Neural progenitor cell (in vitro differentiated cells): ENCODE results near the gene DOK5. TPM values are rescaled to one million over a fixed set of nuclear protein-coding genes. Genes with fewer than 3 reads are reported as not detected.

Experiments used
- DNase-seq: peaks from one replicate; pipeline ENCODE4 v3.0.0-alpha.2; 2016; ENCODE audit warnings: low spot score
- H2AFZ ChIP-seq: fragments of 200-600 bp; sonication (generic); replicated peaks from 2 replicates; pipeline ENCODE4 v1.6.1; 2016; ENCODE audit warnings: antibody characterized with exemption
- H3F3A ChIP-seq: fragments of 200-600 bp; sonication (generic); 2 replicates; pipeline ENCODE4 v1.6.1; 2016; ENCODE audit warnings: antibody characterized with exemption, low read depth
- H3K27ac ChIP-seq: fragments of 200-600 bp; sonication (generic); 2 replicates; pipeline ENCODE4 v1.5.1; 2016; ENCODE audit warnings: mild to moderate bottlenecking
- H3K27me3 ChIP-seq: fragments of 200-600 bp; sonication (generic); 2 replicates; pipeline ENCODE4 v1.6.1; 2016; ENCODE audit warnings: mild to moderate bottlenecking, moderate library complexity
- H3K36me3 ChIP-seq: fragments of 200-600 bp; sonication (generic); 2 replicates; pipeline ENCODE4 v1.5.1; 2016
- H3K4me1 ChIP-seq: fragments of 200-600 bp; sonication (generic); 2 replicates; pipeline ENCODE4 v1.6.1; 2016; ENCODE audit warnings: mixed run types
- H3K4me2 ChIP-seq: fragments of 200-600 bp; sonication (generic); 2 replicates; pipeline ENCODE4 v1.6.1; 2016
- H3K4me3 ChIP-seq: fragments of 200-600 bp; sonication (generic); 2 replicates; pipeline ENCODE4 v1.5.1; 2016
- H3K79me2 ChIP-seq: fragments of 200-600 bp; sonication (generic); 2 replicates; pipeline ENCODE4 v1.6.1; 2016; ENCODE audit warnings: low read depth
- H3K9ac ChIP-seq: fragments of 200-600 bp; sonication (generic); 2 replicates; pipeline ENCODE4 v1.6.1; 2016
- H3K9me3 ChIP-seq: fragments of 200-600 bp; sonication (generic); 2 replicates; pipeline ENCODE4 v1.5.1; 2016; ENCODE audit warnings: low read depth
- H4K20me1 ChIP-seq: fragments of 200-600 bp; sonication (generic); 2 replicates; pipeline ENCODE4 v1.6.1; 2016; ENCODE audit warnings: low read depth
- H3K27ac Mint-ChIP-seq: 3 replicates; pipeline ENCODE4 v1.8.0; 2021; ENCODE audit warnings: mixed read lengths
- H3K27me3 Mint-ChIP-seq: 2 replicates; pipeline ENCODE4 v1.8.0; 2022; ENCODE audit warnings: low read depth, mild to moderate bottlenecking, inconsistent platforms, moderate library complexity, mixed read lengths; ENCODE audit not compliant: insufficient read depth
- H3K36me3 Mint-ChIP-seq: 3 replicates; pipeline ENCODE4 v1.8.0; 2021; ENCODE audit warnings: mixed read lengths
- H3K4me1 Mint-ChIP-seq: 3 replicates; pipeline ENCODE4 v1.8.0; 2021; ENCODE audit warnings: mixed read lengths
- H3K4me3 Mint-ChIP-seq: 3 replicates; pipeline ENCODE4 v1.8.0; 2021; ENCODE audit warnings: mild to moderate bottlenecking, moderate library complexity, mixed read lengths
- H3K9me3 Mint-ChIP-seq: 3 replicates; pipeline ENCODE4 v1.8.0; 2020; ENCODE audit warnings: mixed read lengths
- CTCF ChIP-seq: fragments of 200-600 bp; sonication (generic); IDR thresholded peaks from 2 replicates; pipeline ENCODE4 v1.5.1; 2017; ENCODE audit warnings: antibody characterized with exemption, mild to moderate bottlenecking
- EZH2 ChIP-seq: fragments of 200-600 bp; sonication (generic); IDR thresholded peaks from 2 replicates; pipeline ENCODE4 v1.6.1; 2017; ENCODE audit warnings: antibody characterized with exemption, mild to moderate bottlenecking, moderate library complexity
- EZH2phosphoT487 ChIP-seq: fragments of 200-600 bp; sonication (generic); IDR thresholded peaks from 2 replicates; pipeline ENCODE4 v1.6.1; 2017; ENCODE audit warnings: antibody characterized with exemption
- total RNA-seq: library from RNA; depleted of rRNA; stranded (reverse); fragments of >200 nt; gene quantifications from 2 replicates; pipeline ENCODE4 v1.2.3, GENCODE V29; 2015; ENCODE audit warnings: low replicate concordance

DOK5 gene
- total RNA-seq, 1 donor from 2014 or later = 3.1 TPM

GRCh38 chr20:54601831-54602515, 126.6 kb downstream of the DOK5 start:
- H3K4me1 ChIP-seq = no peaks in the 10 kb centered on the region
- H3K27ac Mint-ChIP-seq = no peak overlapping the region
- H3K27me3 ChIP-seq = no peaks in the 10 kb centered on the region
- H3K4me1 Mint-ChIP-seq = peaks cover 5% of the 10 kb centered on the region
- no peak overlapping the region for H3K4me3 ChIP-seq
- H2AFZ ChIP-seq = no peak overlapping the region
- H3F3A ChIP-seq = no peaks in the 10 kb centered on the region
- H3K27me3 Mint-ChIP-seq = no peaks in the 10 kb centered on the region
- no peak overlapping the region for H3K4me2 ChIP-seq
- no peaks in the 10 kb centered on the region for H4K20me1 ChIP-seq
- no peak overlapping the region for H3K9ac ChIP-seq
- H3K9me3 Mint-ChIP-seq = peaks cover 7% of the 10 kb centered on the region
- DNase-seq = no peak
- peaks cover 23% of the 10 kb centered on the region for H3K36me3 Mint-ChIP-seq
- H3K9me3 ChIP-seq = no peaks in the 10 kb centered on the region
- H3K4me3 Mint-ChIP-seq = no peak overlapping the region
- no peak overlapping the region for H3K27ac ChIP-seq
- H3K79me2 ChIP-seq = no peaks in the 10 kb centered on the region
- TF ChIP-seq EZH2phosphoT487 = no peak
- TF ChIP-seq CTCF = no peak
- no peak for TF ChIP-seq EZH2
- H3K36me3 ChIP-seq = no peaks in the 10 kb centered on the region

- Histone ChIP-seq H3K4me3 (no peak overlapping the region), H3K27ac (no peak overlapping the region), H3K4me2 (no peak overlapping the region), H3F3A (no peaks in the 10 kb centered on the region), H2AFZ (no peak overlapping the region), H3K9ac (no peak overlapping the region), H3K4me1 (no peaks in the 10 kb centered on the region), H3K9me3 (no peaks in the 10 kb centered on the region), H3K36me3 (no peaks in the 10 kb centered on the region), H3K27me3 (no peaks in the 10 kb centered on the region), H4K20me1 (no peaks in the 10 kb centered on the region), H3K79me2 (no peaks in the 10 kb centered on the region)
- TF ChIP-seq EZH2phosphoT487 (no peak), EZH2 (no peak), CTCF (no peak)
- Mint-ChIP-seq H3K27me3 (no peaks in the 10 kb centered on the region), H3K36me3 (peaks cover 15% of the 10 kb centered on the region), H3K9me3 (no peaks in the 10 kb centered on the region), H3K4me1 (peaks cover 5% of the 10 kb centered on the region), H3K27ac (peak overlapping the region; percentile 35), H3K4me3 (no peak overlapping the region)
- no peak for DNase-seq
Observed at GRCh38 chr20:54605319-54605718, 129.9 kb downstream of the DOK5 start.

DNA sequence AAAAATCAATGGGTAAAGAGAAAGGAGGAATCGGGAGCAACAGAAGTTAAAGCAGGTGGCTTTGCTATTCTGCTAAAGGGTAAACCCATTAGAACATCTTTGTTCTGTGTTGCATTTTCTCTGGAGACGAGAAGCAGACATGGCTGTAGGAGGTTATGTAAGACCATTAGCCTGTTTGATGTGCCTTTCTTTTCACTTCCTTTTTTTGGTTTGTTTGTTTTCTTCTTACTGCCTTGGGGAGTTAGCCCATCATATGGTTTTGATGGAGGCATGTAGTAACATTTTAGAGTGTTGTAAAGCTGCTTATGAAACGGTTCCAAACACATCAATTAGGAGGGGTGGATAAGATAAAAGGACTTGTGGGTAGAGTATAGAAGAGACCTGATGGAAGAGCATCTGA, 131.0 kb downstream of the DOK5 start:
- H3K27me3 Mint-ChIP-seq = no peaks in the 10 kb centered on the region
- H3F3A ChIP-seq = no peaks in the 10 kb centered on the region

DNA sequence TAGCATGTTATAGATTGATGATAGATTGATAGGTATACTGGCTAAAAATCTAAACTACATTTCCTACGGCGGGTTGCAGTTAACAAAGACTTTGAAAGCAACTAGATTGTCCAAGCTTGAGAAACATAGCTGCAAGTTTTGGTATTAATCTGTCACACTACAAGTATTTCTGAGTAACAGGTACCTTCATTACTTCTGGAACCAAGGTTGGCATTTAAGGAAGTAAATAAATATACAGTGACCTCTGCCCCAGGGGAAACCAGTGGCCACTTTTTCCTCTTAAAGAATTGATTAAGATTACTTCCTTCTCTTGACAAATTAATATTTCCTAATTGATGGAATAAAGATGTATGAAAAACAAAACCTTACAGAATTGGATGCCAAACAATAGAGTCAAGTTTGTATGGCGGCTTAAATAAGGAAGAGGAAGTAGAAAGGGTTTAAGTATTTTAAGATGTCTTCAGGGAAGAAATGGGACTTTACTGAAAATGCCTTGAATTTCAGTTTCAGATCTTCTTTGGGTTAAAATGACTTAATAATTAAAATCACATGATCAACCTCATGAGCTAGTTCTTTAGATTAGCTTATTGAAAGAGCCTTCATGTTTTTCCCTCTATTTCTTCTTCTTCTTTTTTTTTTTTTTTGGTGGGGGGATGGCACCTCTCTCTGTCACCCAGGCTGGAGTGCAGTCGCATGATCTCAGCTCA, 132.8 kb downstream of the DOK5 start:
- H3K4me3 Mint-ChIP-seq = no peak overlapping the region
- no peaks in the 10 kb centered on the region for H4K20me1 ChIP-seq
- peaks cover 3% of the 10 kb centered on the region for H3K27me3 Mint-ChIP-seq
- TF ChIP-seq EZH2 (no peak), EZH2phosphoT487 (no peak), CTCF (no peak)
- H3K9ac ChIP-seq = no peak overlapping the region
- H3K4me1 ChIP-seq = no peaks in the 10 kb centered on the region
- H3K36me3 Mint-ChIP-seq = peaks cover 23% of the 10 kb centered on the region
- H3K4me1 Mint-ChIP-seq = peaks cover 3% of the 10 kb centered on the region
- H3K36me3 ChIP-seq = no peaks in the 10 kb centered on the region
- H3K27me3 ChIP-seq = no peaks in the 10 kb centered on the region
- H3F3A ChIP-seq = no peaks in the 10 kb centered on the region
- H3K27ac Mint-ChIP-seq = no peak overlapping the region
- no peak overlapping the region for H3K4me3 ChIP-seq
- no peak for DNase-seq
- no peak overlapping the region for H3K27ac ChIP-seq
- no peaks in the 10 kb centered on the region for H3K79me2 ChIP-seq
- no peak overlapping the region for H3K4me2 ChIP-seq
- H3K9me3 Mint-ChIP-seq = no peaks in the 10 kb centered on the region
- H3K9me3 ChIP-seq = no peaks in the 10 kb centered on the region
- H2AFZ ChIP-seq = no peak overlapping the region

More for the DNA sequence above, 131.0 kb downstream of the DOK5 start:
- Mint-ChIP-seq H3K27ac (no peak overlapping the region), H3K4me3 (no peak overlapping the region), H3K36me3 (peaks cover 18% of the 10 kb centered on the region), H3K4me1 (peaks cover 5% of the 10 kb centered on the region), H3K9me3 (no peaks in the 10 kb centered on the region)
- no peak overlapping the region for H2AFZ ChIP-seq
- H3K79me2 ChIP-seq = no peaks in the 10 kb centered on the region
- no peak overlapping the region for H3K4me3 ChIP-seq
- H3K4me2 ChIP-seq = no peak overlapping the region
- no peaks in the 10 kb centered on the region for H3K36me3 ChIP-seq
- H3K4me1 ChIP-seq = no peaks in the 10 kb centered on the region
- no peaks in the 10 kb centered on the region for H4K20me1 ChIP-seq
- H3K9me3 ChIP-seq = no peaks in the 10 kb centered on the region
- no peaks in the 10 kb centered on the region for H3K27me3 ChIP-seq
- H3K9ac ChIP-seq = no peak overlapping the region
- TF ChIP-seq EZH2phosphoT487 = no peak
- DNase-seq = no peak
- no peak overlapping the region for H3K27ac ChIP-seq
